Breast epithelium (tissue), 4 donors: Measurements from ENCODE around the gene C16orf86. TPM values are rescaled to one million over a fixed set of nuclear protein-coding genes. Genes with fewer than 3 reads are reported as not detected.

Source experiments
- DNase-seq, 2 donors: peaks; one replicate each; pipeline ENCODE4 v3.0.0-alpha.2; 2019; ENCODE audit warnings: low spot score in 2 of 2
- H3K27ac ChIP-seq, 2 donors: fragments of 200-600 bp; sonication (generic) in 1 of 2; one replicate each; pipeline ENCODE4 v1.5.1; 2016 to 2019; ENCODE audit warnings: mild to moderate bottlenecking in 1 of 2
- H3K27me3 ChIP-seq, 2 donors: fragments of 200-600 bp; sonication (generic) in 1 of 2; one replicate each; pipeline versions ENCODE4 v1.5.1 to v1.6.0; 2017 to 2019; ENCODE audit warnings: control low read depth in 1 of 2, mild to moderate bottlenecking in 1 of 2
- H3K36me3 ChIP-seq: fragments of 200-600 bp; one replicate; pipeline ENCODE4 v1.5.1; 2019
- H3K4me1 ChIP-seq, 2 donors: fragments of 200-600 bp; sonication (generic); one replicate each; pipeline ENCODE4 v1.5.1; 2016 to 2019; ENCODE audit warnings: control low read depth in 1 of 2
- H3K4me3 ChIP-seq, 3 donors: fragments of 200-600 bp; sonication (generic); 1 replicate in 2 of 3; 2 replicates in 1 of 3; pipeline ENCODE4 v1.5.1; 2016 to 2019; ENCODE audit warnings: mild to moderate bottlenecking in 3 of 3, moderate library complexity in 2 of 3
- H3K9me3 ChIP-seq, 2 donors: fragments of 200-600 bp; sonication (generic) in 1 of 2; one replicate each; pipeline ENCODE4 v1.5.1; 2016 to 2019; ENCODE audit warnings: control low read depth in 1 of 2
- CTCF ChIP-seq, 3 donors: fragments of 450-650 bp; IDR thresholded peaks; one replicate each; pipeline ENCODE4 v1.5.1; 2016 to 2017; ENCODE audit warnings: antibody characterized with exemption in 3 of 3, mild to moderate bottlenecking in 3 of 3, moderate library complexity in 3 of 3
- POLR2A ChIP-seq: fragments of 450-650 bp; IDR thresholded peaks from one replicate; pipeline ENCODE4 v1.6.1; 2016; ENCODE audit warnings: antibody characterized with exemption, mild to moderate bottlenecking, moderate library complexity
- POLR2AphosphoS5 ChIP-seq, 3 donors: sonication (generic); formaldehyde crosslinking; IDR thresholded peaks; one replicate each; pipeline ENCODE4 v1.6.1; 2017; ENCODE audit warnings: antibody characterized with exemption in 3 of 3
- intact Hi-C: fragments of 100-400 bp; cut with DNase I; formaldehyde crosslinking; loops from one replicate; pipeline ENCODE4 v1.15.1; 2023; ENCODE audit warnings: low total_unique reads
- total RNA-seq, 3 donors: library from RNA; depleted of rRNA; stranded (reverse); fragments of >200 nt; gene quantifications; one replicate each; pipeline ENCODE4 v1.1.0, GENCODE V29; 2016

Gene C16orf86
- total RNA-seq = 10 to 100 TPM in 2 of 3 donors, 1 to 10 TPM in 1; 7.2 to 18.1 (median 11.1) TPM

GRCh38 chr16:67666559-67667452, at the start of gene C16orf86, which contains the start of gene ENKD1:
Gene C16orf86, plus strand, starts transcription at chr16:67666814. Its CDS starts 157 bp downstream, at chr16:67666971.
Gene ENKD1, minus strand, starts transcription at chr16:67666750. Its CDS starts 308 bp downstream, at chr16:67666442.
- no peaks in the 10 kb centered on the region for H3K27me3 ChIP-seq
- peak within 1 kb of the TSS; percentile 73 to 99 (median 93) for H3K4me3 ChIP-seq
- peak; percentile 66 to 78 for DNase-seq
- H3K27ac ChIP-seq = peak within 1 kb of the TSS; percentile 89 to 97
- TF ChIP-seq POLR2AphosphoS5 (IDR thresholded peaks at IDR 0.05) (peak; percentile 44 to 65 (median 45)), POLR2A (no peak)
- H3K4me1 ChIP-seq = peaks cover 12 to 14% of the 10 kb centered on the region in 2 donors
- intact Hi-C loops = loop anchor here (10.0 kb wide), 1 partner anchor 138 kb away; the partner anchor contains the start of genes RANBP10 and TSNAXIP1
- H3K36me3 ChIP-seq = no peaks in the 10 kb centered on the region
- no peaks in the 10 kb centered on the region for H3K9me3 ChIP-seq

GRCh38 chr16:67628216-67628615, 38.4 kb upstream of the C16orf86 start:
- intact Hi-C loops = no loop called here
- no peak for TF ChIP-seq CTCF (IDR thresholded peaks at IDR 0.05)
- no peak for TF ChIP-seq POLR2A
- TF ChIP-seq POLR2AphosphoS5 (IDR thresholded peaks at IDR 0.05) = no peak
- peaks cover 8% of the 10 kb centered on the region for H3K36me3 ChIP-seq

GRCh38 chr16:67632415-67633172, 34.0 kb upstream of the C16orf86 start:
- Histone ChIP-seq H3K36me3 (peaks cover 3% of the 10 kb centered on the region), H3K9me3 (no peaks in the 10 kb centered on the region), H3K27me3 (no peaks in the 10 kb centered on the region), H3K4me3 (no peak overlapping the region), H3K4me1 (peaks cover 0 to 3% of the 10 kb centered on the region in 2 donors), H3K27ac (no peak overlapping the region)
- no peak for DNase-seq
- TF ChIP-seq POLR2AphosphoS5 (IDR thresholded peaks at IDR 0.05) (no peak), CTCF (IDR thresholded peaks at IDR 0.05) (no peak), POLR2A (no peak)
- intact Hi-C loops = no loop called here

More at GRCh38 chr16:67628216-67628615, 38.4 kb upstream of the C16orf86 start:
- Histone ChIP-seq H3K4me1 (peaks cover 0 to 3% of the 10 kb centered on the region in 2 donors), H3K9me3 (no peaks in the 10 kb centered on the region), H3K27me3 (no peaks in the 10 kb centered on the region), H3K27ac (no peak overlapping the region), H3K4me3 (no peak overlapping the region)
- DNase-seq = no peak

GRCh38 chr16:67636713-67637112, 29.9 kb upstream of the C16orf86 start:
- no peaks in the 10 kb centered on the region for H3K9me3 ChIP-seq
- no peak for DNase-seq
- TF ChIP-seq POLR2A = no peak
- TF ChIP-seq CTCF (IDR thresholded peaks at IDR 0.05) = no peak
- no peak for TF ChIP-seq POLR2AphosphoS5 (IDR thresholded peaks at IDR 0.05)
- intact Hi-C loops = no loop called here
- H3K27me3 ChIP-seq = no peaks in the 10 kb centered on the region
- H3K27ac ChIP-seq = no peak overlapping the region
- no peak overlapping the region for H3K4me3 ChIP-seq
- H3K4me1 ChIP-seq = peaks cover 0 to 3% of the 10 kb centered on the region in 2 donors
- peaks cover 4% of the 10 kb centered on the region for H3K36me3 ChIP-seq

GRCh38 chr16:67637625-67638024, 29.0 kb upstream of the C16orf86 start:
- no peak for DNase-seq
- intact Hi-C loops = no loop called here
- TF ChIP-seq CTCF (IDR thresholded peaks at IDR 0.05) = no peak
- Histone ChIP-seq H3K4me3 (no peak overlapping the region), H3K9me3 (no peaks in the 10 kb centered on the region), H3K27ac (no peak overlapping the region), H3K36me3 (peaks cover 4% of the 10 kb centered on the region), H3K4me1 (no peaks in the 10 kb centered on the region), H3K27me3 (no peaks in the 10 kb centered on the region)
